IPS-NIHi7 (cell line): ENCODE measurements around the gene TPGS1.
A peak's percentile ranks its signal among the peaks of the same experiment; 100 is the strongest.

Source experiments
- DNase-seq: peaks from one replicate; pipeline ENCODE4 v3.0.0; 2012; ENCODE audit warnings: mixed read lengths; ENCODE audit errors: extremely low spot score

TPGS1 gene

GRCh38 chr19:518598-519231, 11.4 kb downstream of the TPGS1 start:
- no peak for DNase-seq

GRCh38 chr19:519449-519865, 12.2 kb downstream of the TPGS1 start:
- DNase-seq, result no peak

GRCh38 chr19:522726-523125, 15.4 kb downstream of the TPGS1 start:
- no peak for DNase-seq

DNA sequence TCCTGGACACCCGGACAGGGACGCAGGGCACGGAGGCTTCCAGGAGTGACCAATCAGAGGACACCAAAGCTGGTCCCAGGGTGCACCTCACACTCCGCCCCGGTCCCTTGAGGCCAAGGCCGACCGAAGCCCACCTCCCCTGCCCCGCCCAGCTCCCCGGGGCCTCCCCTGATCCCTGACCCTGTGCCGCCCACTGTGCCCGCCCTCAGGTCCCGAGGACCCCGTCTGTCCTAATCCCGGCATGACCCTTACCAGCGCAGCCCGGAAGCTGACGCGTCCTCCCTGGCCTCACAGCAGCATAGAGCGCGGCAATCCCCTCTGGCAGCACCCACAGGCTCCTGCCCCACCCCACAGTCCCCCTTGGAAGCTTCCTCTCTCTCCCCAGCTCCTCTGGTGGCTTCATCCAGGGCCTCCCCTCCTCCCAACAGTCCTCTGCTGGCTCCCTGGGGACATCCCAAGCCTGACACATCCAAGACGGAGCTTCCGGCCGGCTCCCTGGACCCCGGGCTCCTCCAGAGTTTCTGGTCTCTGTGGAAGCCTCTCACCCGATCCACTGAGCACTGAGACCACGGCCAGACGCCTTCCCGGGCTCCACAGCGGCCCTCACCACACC, 16.9 kb downstream of the TPGS1 start:
- DNase-seq, result no peak

DNA sequence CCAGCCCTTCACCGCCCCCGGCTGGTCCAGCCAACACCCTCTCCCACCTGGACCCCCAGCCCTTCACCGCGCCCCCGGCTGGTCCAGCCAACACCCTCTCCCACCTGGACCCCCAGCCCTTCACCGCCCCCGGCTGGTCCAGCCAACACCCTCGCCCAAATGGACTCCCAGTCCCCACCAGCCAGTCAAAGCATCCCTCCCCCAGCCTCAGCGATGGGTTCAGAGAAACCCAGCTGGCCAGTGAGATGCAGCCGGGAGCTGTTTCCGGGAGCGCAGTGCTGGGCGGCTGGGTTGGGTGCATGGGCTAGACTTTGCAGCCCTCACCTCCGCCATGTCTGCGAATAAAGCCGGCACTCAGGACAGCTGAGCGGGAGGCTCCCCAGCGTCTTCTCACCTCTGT, 17.7 kb downstream of the TPGS1 start:
- DNase-seq, result no peak

DNA sequence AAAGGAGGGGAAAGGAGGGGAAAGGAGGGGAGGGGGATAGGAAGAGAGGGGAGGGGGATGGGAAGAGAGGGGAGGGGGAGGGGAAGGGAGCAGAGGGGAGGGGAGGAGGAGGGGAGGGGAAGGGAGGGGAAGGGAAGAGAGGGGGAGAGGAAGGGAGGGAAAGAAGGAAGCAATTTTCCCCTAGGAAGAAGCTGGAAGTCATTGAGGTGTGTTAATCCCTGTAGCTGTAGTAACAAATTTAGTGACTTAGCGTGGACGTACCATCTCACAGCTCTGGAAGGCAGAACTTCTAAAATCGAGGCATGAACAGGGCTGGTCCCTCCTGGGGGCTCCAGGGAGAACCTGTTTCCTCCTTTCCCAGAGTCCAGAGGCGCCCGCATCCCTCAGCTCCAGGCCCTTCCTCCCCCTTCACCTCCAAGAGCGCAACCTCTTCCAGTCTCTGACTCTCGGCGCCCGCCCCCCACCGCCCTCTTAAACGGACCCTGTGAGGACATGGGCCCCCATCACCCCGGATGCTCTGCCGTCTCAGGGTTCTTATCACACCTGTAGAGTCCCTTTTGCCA, 18.6 kb downstream of the TPGS1 start:
- no peak for DNase-seq

DNA sequence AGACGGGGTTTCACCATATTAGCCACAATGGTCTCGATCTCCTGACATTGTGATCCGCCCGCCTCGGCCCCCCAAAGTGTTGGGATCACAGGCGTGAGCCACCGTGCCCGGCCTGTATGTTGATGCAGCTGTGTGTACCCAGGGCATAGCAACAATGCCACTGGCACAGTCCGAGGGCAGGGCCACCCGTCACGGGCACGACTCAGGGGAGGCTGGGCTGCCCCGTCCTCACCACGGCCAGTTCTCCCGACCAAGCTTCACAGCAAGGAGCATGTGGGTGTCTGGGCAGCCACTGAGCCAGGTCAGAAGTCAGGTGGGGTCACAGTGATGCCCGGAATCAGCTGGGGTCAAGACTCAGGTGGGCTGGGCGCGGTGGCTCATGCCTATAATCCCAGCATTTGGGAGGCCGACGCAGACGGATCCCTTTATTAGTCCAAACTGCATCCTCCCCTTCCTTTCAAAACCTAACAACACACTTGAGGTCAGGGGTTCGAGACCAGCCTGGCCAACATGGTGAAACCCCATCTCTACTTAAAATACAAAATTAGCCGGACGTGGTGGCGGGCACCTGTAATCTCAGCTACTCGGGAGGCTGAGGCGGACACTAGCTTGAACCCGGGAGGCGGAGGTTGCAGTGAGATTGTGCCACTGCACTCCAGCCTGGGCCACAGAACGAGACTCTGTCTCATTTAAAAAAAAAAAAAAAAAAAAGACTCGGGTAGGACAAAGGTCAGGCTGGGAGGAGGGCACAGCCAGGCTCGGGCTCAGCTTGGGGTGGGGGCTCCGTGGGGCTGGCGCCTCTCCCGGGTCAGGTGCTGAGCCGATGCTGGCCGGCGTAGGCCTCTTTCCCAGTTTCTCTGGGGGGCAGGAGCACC, 23.1 kb downstream of the TPGS1 start:
- no peak for DNase-seq

- DNase-seq, result peak; percentile 95
Measured at GRCh38 chr19:531009-531752, 23.9 kb downstream of the TPGS1 start.

DNA sequence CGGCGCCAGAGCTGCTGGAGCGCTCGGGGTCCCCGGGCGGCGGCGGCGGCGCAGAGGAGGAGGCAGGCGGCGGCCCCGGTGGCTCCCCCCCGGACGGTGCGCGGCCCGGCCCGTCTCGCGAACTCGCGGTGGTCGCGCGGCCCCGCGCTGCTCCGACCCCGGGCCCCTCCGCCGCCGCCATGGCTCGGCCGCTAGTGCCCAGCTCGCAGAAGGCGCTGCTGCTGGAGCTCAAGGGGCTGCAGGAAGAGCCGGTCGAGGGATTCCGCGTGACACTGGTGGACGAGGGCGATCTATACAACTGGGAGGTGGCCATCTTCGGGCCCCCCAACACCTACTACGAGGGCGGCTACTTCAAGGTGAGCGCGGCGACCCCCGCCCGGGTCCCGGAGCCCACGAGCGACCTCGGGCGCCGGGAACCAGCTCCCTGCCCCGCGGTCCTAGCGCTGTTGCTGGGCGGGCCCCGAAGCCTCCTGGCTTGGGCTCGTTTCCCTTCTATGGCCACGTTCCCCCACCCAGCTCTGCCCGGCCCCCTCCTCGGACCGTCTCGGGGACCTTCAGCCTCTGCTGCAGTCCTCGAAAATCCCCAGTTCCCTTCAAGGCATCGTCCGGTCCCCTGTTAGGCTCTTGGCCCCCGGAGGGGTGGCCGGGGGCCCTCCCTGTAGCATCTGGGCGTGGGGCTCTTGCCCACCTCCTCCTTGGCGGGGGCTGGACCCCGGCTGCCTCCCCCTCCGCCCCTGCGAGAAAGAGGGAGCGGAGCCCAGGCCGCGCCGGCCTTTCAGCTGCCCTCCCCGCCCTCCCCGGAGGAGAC, 24.7 kb downstream of the TPGS1 start, which contains the start of gene CDC34:
TSS of gene CDC34 (plus strand) at position 8 of the 808 bp plus-strand sequence. CDS start at position 180, 172 bp downstream.
- DNase-seq, result no peak

GRCh38 chr19:532561-533363, 25.5 kb downstream of the TPGS1 start:
- peak; percentile 62 for DNase-seq

GRCh38 chr19:533364-534058, 26.2 kb downstream of the TPGS1 start:
- DNase-seq, result no peak

- no peak for DNase-seq
Measured at GRCh38 chr19:534088-534487, 26.8 kb downstream of the TPGS1 start.

DNA sequence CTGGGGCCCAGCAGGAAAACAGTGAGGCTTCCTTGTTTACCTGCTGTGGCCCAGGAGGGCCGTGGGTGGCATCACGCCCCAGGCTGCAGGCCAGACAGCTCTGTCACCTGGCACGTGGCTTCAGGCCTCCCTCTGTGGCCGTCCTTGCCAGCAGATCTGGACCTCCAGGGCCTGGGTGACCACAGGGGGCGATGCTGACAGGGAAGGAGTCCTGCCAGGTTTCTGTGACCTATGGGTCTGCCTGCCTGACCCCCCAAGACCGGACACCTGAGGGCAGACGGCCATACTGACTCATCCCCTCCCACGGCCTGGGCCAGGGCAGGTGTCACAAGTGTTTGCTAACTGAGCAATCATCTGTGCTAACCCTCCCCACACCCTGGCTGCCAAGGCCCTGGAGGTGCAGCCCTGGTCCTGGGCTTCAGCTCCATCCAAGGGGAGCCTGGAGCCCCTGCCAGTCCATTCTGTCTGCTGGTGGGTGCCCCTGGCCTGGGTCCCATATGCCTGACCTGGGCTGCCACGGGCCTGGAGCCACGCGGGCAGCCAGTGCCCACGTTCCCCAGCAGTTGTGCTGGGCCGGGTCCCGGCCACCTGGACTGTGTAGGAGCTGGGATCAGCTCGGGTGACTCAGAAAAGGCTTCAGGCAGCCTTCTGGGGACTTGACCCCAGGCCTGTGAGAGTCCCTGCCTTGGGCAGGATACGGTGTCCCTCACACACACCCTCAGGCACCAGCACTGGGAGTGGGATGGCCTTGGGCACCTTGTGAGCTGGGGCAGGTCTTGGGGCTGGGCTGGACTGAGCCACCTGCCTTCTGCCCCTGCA, 27.9 kb downstream of the TPGS1 start:
- DNase-seq, result no peak

DNA sequence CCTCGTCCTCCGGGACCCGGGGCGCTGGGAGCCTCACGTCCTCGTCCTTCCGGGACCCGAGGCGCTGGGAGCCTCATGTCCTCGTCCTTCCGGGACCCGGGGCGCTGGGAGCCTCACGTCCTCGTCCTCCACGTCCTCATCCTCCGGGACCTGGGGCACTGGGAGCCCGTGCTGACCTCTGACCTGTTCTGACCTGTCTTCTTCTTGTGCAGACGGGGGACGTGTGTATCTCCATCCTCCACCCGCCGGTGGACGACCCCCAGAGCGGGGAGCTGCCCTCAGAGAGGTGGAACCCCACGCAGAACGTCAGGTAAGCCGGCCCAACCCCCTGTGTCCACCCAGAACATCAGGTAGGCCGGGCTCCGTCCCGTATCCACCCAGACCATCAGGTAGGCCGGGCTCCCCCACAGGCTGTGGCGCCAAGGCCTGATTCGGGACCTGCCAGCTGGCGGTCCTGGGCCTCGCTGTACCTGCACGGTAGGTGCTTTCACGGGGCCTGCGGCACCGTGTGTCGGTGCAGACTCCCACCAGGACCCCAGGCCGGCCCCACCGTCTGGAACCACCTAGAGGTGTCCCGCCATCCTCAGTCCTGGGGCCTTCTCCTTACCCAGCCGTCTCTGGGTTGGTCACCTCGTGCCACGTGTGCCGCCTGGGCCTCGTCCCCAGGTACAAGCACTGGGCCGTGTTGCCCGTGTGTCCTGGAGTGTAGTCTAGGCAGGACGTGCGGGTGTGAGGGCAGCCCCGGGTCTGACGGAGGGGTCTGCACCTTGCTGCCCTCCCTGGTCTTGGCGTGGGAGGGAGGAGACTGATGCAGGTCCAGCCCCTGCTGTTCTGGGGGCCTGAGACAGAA, 29.0 kb downstream of the TPGS1 start:
- DNase-seq, result no peak

GRCh38 chr19:536881-537404, 29.6 kb downstream of the TPGS1 start:
- DNase-seq, result no peak

- DNase-seq, result no peak
Measured at GRCh38 chr19:538641-539428, 31.5 kb downstream of the TPGS1 start.
